Ishikawa (cell line): ENCODE measurements around the gene CCDC91.

Experiments used
- CEBPB ChIP-seq: IDR thresholded peaks from 2 replicates; pipeline ENCODE4 v1.6.1; 2012
- CREB1 ChIP-seq: IDR thresholded peaks from 2 replicates; pipeline ENCODE4 v1.6.1; 2012; ENCODE audit warnings: low read depth

DNA sequence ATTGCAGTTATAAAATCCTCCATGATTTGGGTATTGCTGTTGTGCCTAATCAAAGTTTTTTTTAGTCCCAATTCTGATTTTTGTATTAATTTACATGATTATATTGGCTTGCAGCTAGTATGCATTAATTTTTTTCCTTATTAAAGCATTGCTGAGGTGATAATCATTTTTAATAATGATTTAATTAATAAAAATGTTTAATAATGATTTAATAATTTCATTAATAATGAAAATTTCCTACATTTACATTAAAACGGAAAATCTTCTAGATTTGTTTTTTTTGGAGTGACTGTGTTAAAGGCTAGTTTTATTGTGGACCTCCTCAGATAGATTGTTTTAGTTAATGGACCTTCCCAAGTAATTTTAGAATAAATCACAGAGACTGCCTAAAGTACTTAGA lies 79.6 kb downstream of the CCDC91 start:
- TF ChIP-seq CEBPB = no peak
- no peak for TF ChIP-seq CREB1
